Measurements from ENCODE around the gene MTHFD1L.

DNA sequence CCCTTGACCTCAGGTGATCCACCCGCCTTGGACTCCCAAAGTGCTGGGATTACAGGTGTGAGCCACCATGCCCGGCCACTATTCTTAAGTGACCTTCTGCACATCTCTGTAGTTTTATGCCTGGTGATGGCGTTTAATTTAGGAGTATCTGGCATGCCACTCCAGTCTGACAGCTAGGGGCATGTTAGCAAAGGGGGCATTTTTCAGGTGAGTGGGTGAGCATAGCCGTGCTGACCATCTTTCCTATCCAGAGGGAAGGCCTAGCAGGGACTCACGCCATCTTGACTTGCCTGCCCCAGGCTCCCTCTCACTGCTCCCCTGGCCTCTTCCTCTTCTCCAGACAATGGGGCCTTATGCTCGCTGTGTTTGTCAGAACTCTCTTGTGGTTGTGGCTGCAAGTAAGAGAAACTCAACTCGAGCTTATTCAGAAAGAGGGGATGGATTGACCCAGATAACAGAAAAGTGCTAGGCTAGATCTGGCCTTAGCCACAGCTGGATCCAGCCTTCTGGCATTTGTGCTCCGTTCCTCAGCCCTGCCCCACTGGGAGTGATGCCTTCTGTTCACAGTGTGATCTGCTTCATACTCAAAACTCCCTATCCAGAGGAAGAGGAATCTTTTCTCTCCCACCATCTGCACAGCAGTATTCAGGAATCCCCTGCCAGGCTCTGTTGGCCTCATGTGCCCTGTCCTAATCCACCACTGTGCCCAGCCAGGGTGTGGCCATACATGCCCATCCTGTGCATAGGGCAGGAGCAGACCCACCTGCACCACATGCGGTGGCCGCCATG, 199.7 kb downstream of the MTHFD1L start:
- TF ChIP-seq, protein P1, sequence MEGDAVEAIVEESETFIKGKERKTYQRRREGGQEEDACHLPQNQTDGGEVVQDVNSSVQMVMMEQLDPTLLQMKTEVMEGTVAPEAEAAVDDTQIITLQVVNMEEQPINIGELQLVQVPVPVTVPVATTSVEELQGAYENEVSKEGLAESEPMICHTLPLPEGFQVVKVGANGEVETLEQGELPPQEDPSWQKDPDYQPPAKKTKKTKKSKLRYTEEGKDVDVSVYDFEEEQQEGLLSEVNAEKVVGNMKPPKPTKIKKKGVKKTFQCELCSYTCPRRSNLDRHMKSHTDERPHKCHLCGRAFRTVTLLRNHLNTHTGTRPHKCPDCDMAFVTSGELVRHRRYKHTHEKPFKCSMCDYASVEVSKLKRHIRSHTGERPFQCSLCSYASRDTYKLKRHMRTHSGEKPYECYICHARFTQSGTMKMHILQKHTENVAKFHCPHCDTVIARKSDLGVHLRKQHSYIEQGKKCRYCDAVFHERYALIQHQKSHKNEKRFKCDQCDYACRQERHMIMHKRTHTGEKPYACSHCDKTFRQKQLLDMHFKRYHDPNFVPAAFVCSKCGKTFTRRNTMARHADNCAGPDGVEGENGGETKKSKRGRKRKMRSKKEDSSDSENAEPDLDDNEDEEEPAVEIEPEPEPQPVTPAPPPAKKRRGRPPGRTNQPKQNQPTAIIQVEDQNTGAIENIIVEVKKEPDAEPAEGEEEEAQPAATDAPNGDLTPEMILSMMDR (IDR thresholded peaks at IDR 0.05): no peak
- no peak for TF ChIP-seq POLR2AphosphoS5 (IDR thresholded peaks at IDR 0.05)
